H1 (cell line): Measurements from ENCODE around the gene DDC.

Experiments used
- CHD2 ChIP-seq: IDR thresholded peaks from 2 replicates; pipeline ENCODE4 v1.6.1; 2012; ENCODE audit warnings: low read length, improper control_type of control experiment
- CTCF ChIP-seq, 3 experiments: IDR thresholded peaks; 1 replicate in 2 of 3; 2 replicates in 1 of 3; pipeline versions ENCODE4 v1.5.1 to v1.6.1; 2011; ENCODE audit warnings: low read length in 3 of 3, mild to moderate bottlenecking in 3 of 3, inconsistent platforms in 2 of 3, low read depth in 1 of 3, moderate library complexity in 1 of 3; ENCODE audit not compliant: insufficient read depth in 1 of 3; ENCODE audit errors: control extremely low read depth in 1 of 3
- EP300 ChIP-seq, 2 experiments: IDR thresholded peaks; 1 replicate in 1 of 2; 2 replicates in 1 of 2; pipeline ENCODE4 v1.6.1; 2011 to 2012; ENCODE audit warnings: low read depth in 2 of 2, low read length in 2 of 2, mild to moderate bottlenecking in 2 of 2, borderline replicate concordance in 1 of 2, inconsistent platforms in 1 of 2, moderate library complexity in 1 of 2
- EZH2 ChIP-seq: fragments of 200-600 bp; sonication (generic); IDR thresholded peaks from 2 replicates; pipeline ENCODE4 v1.7.1; 2012; ENCODE audit warnings: low read depth, mild to moderate bottlenecking, moderate library complexity, low read length, inconsistent platforms; ENCODE audit not compliant: severe bottlenecking
- MAX ChIP-seq: IDR thresholded peaks from 2 replicates; pipeline ENCODE4 v1.6.1; 2012; ENCODE audit warnings: inconsistent platforms
- SP1 ChIP-seq: IDR thresholded peaks from 2 replicates; pipeline ENCODE4 v1.6.1; 2011; ENCODE audit warnings: low read depth, low read length
- SP2 ChIP-seq: IDR thresholded peaks from 2 replicates; pipeline ENCODE4 v1.6.1; 2012; ENCODE audit warnings: mild to moderate bottlenecking, low read length, inconsistent platforms
- SUZ12 ChIP-seq: fragments of 200-600 bp; sonication (generic); IDR thresholded peaks from 2 replicates; pipeline ENCODE4 v1.6.1; 2012; ENCODE audit warnings: mild to moderate bottlenecking, inconsistent platforms, low read length, moderate library complexity, mixed read lengths
- TAF1 ChIP-seq: IDR thresholded peaks from 2 replicates; pipeline ENCODE4 v1.6.1; 2011; ENCODE audit warnings: mild to moderate bottlenecking, low read depth, low read length
- USF2 ChIP-seq: IDR thresholded peaks from 2 replicates; pipeline ENCODE4 v1.6.1; 2011; ENCODE audit warnings: low read length, improper control_type of control experiment

GRCh38 chr7:50472427-50472826, 92.8 kb downstream of the DDC start:
- TF ChIP-seq SP1 (no peak), USF2 (no peak), EP300 (IDR thresholded peaks at IDR 0.05; ENCODE audit: borderline replicate concordance in 1 of 2, low read depth in 2 of 2, low read length in 2 of 2) (no peak), EZH2 (no peak), MAX (no peak), CHD2 (no peak), SP2 (no peak), SUZ12 (no peak), CTCF (IDR thresholded peaks at IDR 0.05; ENCODE audit: control extremely low read depth in 1 of 3, insufficient read depth in 1 of 3, low read depth in 1 of 3, low read length in 3 of 3) (no peak), TAF1 (no peak)
